NB4 (cell line): Measurements from ENCODE around the gene ACSBG1.

ENCODE experiments used
- CTCF ChIP-seq: IDR thresholded peaks from one replicate; pipeline ENCODE4 v1.5.1; 2012; ENCODE audit warnings: low read depth, low read length
- MAX ChIP-seq: IDR thresholded peaks from 2 replicates; pipeline ENCODE4 v1.6.1; 2011; ENCODE audit warnings: low read depth, low read length
- MYC ChIP-seq: IDR thresholded peaks from 2 replicates; pipeline ENCODE4 v1.6.1; 2011; ENCODE audit warnings: low read depth, low read length
- POLR2A ChIP-seq: IDR thresholded peaks from 2 replicates; pipeline ENCODE4 v1.6.1; 2011; ENCODE audit warnings: mild to moderate bottlenecking; ENCODE audit not compliant: insufficient read length; ENCODE audit errors: extremely low read depth

GRCh38 chr15:78140292-78140691 lies 94.1 kb downstream of the ACSBG1 start:
- TF ChIP-seq MAX, result no peak
- TF ChIP-seq CTCF, result no peak
- no peak for TF ChIP-seq POLR2A
- TF ChIP-seq MYC, result no peak
